ENCODE results near the gene GPR132.

GPR132 gene

GRCh38 chr14:105005929-105006830 is 59.0 kb downstream of the GPR132 start:
- Histone ChIP-seq H3K36me3 (ENCODE audit: control insufficient read depth, insufficient read depth, low read length) (peaks cover 28% of the 10 kb centered on the region), H3K27me3 (ENCODE audit: control insufficient read depth, insufficient read depth, low read length) (no peaks in the 10 kb centered on the region), H3K4me3 (ENCODE audit: low read depth, low read length) (no peak overlapping the region), H3K9ac (ENCODE audit: low read depth, low read length) (no peak overlapping the region), H3K9me3 (ENCODE audit: control insufficient read depth, insufficient read depth, low read length) (no peaks in the 10 kb centered on the region), H3K4me1 (ENCODE audit: control insufficient read depth, insufficient read depth, low read length) (no peaks in the 10 kb centered on the region)

GRCh38 chr14:105005329-105005928 is 59.8 kb downstream of the GPR132 start:
- Histone ChIP-seq H3K9ac (ENCODE audit: low read depth, low read length) (no peak overlapping the region), H3K4me3 (ENCODE audit: low read depth, low read length) (no peak overlapping the region), H3K27me3 (ENCODE audit: control insufficient read depth, insufficient read depth, low read length) (no peaks in the 10 kb centered on the region), H3K9me3 (ENCODE audit: control insufficient read depth, insufficient read depth, low read length) (no peaks in the 10 kb centered on the region), H3K36me3 (ENCODE audit: control insufficient read depth, insufficient read depth, low read length) (peaks cover 24% of the 10 kb centered on the region), H3K4me1 (ENCODE audit: control insufficient read depth, insufficient read depth, low read length) (no peaks in the 10 kb centered on the region)

Data from iPS-15b (cell line).